PFSK-1 (cell line): ENCODE results near the gene PLEK.

Source experiments
- POLR2AphosphoS5 ChIP-seq: IDR thresholded peaks from 2 replicates; pipeline ENCODE4 v1.6.1; 2012; ENCODE audit warnings: low read depth, mild to moderate bottlenecking, control low read depth, low read length, moderate library complexity
- TAF1 ChIP-seq: IDR thresholded peaks from 2 replicates; pipeline ENCODE4 v1.6.1; 2012; ENCODE audit warnings: low read length, control low read depth, borderline replicate concordance; ENCODE audit not compliant: insufficient read depth

DNA sequence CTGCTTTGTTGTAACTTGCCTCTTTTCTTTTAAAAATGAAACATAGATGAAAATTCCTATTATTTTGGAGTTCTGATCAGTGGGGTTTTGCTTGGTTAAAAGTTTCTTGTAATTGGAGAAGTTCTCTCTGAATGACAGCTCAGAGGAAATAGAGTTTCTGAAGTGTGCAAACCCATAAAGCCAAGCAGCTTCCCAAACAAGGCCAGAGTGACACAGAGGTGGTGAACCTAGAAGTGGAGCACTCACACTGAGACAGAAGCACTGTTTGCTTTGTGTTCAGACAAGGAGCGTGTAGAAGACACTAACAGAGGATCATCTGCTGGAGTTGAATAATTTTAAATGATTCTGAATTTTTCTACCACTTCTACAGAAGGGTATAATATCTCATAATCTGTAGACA is 52.8 kb downstream of the PLEK start:
- no peak for TF ChIP-seq POLR2AphosphoS5
- TF ChIP-seq TAF1 = no peak
